HG03342 (cell line): Measurements from ENCODE around the gene ZNF580.
A peak's percentile ranks its signal among the peaks of the same experiment; 100 is the strongest.

Experiments used
- ATAC-seq: cut with Tn5 transposase; IDR thresholded peaks from one replicate; pipeline ENCODE4 v1.9.1; 2021; ENCODE audit warnings: mild to moderate bottlenecking, moderate library complexity; ENCODE audit not compliant: unreplicated experiment

ZNF580 gene

DNA sequence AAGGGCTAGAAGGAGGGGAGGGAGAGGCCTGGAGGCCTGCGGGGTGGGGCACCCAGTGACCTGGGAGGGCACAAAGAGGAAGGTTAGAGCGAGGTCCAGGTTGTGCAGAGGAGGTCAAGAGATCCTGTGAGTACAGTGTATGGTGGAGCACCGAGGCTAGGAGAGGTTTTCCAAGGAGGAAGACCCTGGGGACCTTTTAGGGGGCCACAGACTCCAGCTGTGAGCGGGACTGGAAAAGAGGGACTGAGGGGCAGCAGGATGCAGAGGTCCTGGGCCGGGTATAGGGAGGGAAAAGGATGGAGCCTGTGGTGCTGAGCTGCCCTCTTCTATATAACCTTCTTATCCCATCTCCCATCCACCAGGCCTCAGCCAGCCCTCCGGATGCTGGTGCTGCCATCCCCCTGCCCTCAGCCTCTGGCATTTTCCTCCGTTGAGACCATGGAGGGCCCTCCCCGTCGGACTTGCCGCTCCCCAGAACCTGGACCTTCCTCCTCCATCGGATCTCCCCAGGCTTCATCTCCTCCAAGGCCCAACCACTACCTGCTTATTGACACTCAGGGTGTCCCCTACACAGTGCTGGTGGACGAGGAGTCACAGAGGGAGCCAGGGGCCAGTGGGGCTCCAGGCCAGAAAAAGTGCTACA, 3.5 kb downstream of the ZNF580 start:
- ATAC-seq: no peak

DNA sequence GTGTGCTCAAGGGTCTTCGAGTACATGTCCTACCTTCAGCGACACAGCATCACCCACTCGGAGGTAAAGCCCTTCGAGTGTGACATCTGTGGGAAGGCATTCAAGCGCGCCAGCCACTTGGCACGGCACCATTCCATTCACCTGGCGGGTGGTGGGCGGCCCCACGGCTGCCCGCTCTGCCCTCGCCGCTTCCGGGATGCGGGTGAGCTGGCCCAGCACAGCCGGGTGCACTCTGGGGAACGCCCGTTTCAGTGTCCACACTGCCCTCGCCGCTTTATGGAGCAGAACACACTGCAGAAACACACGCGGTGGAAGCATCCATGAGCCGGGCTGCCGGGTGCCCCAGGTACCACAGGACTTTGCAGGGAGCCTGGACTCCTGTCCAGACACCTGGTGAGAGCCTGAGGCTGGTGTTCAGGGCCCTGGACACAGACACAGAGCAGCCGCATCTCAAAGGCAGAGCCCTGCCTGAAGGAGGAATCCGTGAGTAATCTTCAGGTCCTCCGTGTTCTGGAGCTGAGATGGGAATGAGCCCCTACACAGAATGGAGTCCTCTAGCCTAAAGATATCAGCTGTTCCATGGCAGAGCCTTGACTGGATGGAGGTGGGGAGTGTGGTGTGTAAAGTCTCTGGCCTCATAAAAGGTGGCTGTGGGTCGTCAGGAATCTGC, 4.2 kb downstream of the ZNF580 start:
- ATAC-seq: no peak

DNA sequence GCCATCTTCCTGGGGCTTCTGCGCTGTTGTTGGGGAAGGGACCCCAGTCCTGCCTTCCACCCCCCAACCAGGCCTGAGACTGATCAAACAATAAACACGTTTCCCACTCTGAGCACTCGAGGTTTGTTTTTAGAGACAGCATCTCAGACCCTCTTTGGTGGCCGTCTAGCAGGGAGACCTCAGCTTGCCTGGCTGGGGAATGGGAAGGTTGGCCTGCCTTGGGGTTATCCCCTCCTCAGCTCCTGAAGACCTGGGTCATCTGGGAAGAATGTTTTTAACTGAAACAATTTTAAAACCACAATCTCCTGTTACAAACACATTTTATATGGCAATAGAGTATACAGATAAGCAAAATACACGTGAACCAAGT, 4.7 kb downstream of the ZNF580 start:
- no peak for ATAC-seq

DNA sequence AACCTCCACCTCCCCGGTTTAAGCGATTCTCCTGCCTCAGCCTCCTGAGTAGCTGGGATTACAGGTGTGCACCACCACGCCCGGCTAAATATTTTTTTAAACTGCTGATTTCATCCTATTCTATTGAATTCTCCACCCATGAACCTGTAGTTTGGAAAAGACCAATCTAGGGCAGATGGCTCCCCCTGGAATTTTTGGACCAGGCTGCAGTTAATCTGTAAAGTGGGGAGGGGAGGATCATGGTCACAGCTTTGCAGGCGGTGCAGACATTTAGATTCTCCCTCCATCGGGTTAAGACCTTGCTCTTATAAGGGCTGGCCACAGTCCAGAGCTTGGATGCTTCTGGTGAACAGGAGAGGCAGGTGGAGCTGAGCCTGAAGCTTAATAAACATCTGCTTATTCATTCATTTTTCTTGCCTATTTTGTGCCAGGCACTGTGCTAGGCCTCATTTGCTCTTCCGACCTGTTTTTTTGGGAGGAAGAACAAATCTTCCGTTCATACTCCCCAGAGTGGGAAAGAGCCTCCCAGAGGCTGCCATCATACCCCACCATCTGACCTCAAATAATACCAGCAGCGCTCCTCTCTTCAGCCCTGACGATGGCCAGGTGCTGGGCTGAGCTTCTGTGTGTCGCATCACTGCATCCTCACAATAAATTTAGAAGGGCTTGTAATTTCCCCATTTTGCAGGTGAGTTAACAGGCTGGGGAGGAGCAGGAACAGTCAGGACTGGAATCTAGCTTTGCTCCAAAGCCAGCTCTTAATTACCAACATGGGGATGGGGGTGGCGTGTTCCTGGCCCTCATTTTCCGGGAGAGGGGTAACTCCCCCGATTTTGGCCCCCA, 6.3 kb downstream of the ZNF580 start:
- ATAC-seq: no peak

DNA sequence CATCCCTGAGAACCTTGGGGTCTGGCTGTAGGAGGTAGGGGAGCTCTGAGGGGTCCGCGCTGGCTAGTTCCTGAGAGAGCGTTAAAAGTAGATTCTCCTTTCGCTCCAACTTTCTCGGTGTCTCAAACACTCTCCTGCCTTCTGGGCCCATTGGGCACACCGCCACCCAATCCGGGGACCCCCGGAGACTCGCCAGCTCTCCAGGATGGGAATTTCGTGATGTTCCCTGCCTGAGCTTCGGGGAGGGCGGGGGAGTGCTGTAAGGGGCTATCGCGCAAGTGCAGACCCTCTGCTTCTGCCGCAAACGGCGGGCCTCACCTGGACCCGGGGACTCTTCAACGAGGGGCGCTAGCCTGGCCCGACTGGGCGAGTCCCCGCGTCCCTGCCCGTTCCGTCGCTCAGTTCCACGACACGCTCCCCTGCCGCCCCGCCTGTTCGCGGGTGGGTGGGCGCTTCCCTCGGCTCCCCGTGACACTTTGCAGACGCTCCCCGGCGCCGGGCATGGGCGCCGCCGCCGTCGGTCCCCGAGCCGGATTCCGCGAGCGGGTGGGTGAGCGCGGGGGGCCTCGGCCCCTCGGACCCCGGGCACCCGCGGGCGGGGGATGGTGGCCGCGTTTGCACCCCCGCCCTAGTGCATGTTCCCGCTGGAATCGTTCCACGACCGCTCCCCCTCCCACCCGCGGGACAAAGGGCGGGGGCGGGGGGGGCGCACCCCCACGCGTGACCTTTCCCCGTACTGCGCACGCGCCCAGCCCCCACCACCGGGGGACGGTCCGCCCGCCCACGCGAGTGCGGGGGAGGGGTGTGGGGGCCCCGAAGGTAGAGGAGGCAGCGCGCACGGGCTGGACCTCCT, 7.2 kb downstream of the ZNF580 start, which contains the start of gene CCDC106:
Gene CCDC106, plus strand, starts transcription at position 481 of the 853 bp plus-strand sequence. CDS start 835 bp downstream, outside the sequence.
- no peak for ATAC-seq

DNA sequence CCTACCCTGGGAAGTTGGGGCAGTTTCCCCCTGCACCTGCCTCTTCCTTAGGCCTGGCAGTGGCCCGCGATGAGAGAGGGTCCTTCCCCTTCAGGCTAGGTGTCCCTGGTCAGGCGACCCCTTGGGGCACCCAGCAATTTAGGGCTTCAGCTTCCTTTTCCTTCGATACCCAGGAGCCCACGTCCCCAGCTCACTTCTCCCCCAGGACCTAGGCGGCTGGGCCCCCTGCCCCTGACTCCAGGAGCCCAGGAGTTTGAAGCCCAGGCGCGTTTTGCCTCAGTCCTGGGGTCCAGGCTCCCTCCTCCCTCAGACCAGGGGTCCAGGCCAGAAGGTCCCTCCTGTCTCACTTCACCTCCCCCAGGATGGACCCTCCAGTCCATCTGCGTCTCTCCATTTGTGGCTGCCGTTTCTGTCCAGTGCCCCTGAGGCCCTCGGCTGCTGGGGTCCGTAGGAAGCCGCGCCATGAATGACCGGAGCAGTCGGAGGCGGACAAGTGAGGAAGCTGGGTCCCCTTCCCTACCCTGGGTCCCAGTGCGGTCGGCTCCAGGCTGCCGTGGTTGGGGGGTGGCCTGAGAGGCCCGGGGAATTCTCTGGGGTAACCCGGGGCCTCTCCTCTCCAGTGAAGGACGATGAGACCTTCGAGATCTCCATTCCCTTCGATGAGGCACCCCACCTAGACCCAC, 7.9 kb downstream of the ZNF580 start:
- no peak for ATAC-seq

DNA sequence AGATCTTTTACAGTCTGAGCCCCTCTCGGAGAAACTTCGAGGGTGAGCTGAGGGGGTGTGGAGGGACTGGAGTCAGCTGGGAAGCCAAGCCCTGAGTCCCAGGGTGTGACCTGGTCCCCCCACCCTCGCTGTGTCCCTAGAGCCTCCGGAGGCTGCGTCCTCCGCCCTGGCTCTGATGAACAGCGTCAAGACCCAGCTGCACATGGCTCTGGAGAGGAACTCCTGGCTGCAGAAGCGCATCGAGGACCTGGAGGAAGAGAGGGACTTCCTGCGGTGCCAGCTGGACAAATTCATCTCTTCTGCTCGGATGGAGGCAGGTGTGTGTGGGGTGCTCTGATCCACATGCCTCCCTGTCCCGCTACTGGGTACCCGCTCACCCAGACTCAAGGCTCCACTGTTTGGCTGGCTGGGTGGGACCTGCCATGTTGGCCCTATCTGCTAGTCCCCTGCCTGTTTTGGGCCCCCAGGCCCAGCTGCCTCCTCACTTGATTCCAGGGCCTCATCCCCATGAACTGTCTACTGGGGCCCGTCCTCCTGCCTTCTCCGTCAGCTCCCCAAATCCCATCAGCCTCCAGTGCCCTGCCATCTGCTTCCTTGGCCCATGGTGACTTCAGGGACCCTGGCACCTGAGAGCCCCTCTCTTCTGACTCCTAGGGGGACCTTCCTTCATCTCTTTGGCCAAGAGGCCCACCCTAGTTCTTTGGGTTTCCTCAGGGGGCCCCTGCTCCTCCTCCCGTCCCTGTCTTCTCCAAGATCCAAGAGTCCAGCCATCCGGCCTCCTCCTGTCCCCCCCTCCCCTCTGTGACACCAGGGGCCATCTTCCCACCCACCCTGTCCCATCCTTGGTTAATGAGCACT, 8.7 kb downstream of the ZNF580 start:
- ATAC-seq: no peak

DNA sequence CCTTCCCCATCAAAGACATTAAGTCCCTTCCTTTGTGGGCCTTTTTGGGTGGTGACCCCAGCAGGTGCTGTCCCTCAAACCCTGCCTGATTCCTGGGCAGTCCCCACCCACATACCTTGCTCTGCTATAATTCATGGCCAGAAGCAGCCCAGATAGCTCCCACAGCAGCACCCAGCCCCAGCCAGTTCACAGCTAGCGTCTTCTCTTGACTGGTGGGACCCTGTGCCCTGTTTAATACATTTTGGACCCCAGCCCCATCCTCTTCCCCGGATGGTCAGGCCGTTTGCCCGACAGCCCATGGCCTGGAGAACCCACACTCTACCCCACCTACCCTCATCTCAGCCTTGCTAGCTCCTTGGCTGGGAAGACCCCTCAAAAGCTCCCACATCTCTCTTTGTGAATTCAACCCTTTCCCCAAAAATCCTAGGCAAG, 9.3 kb downstream of the ZNF580 start:
- ATAC-seq: no peak

DNA sequence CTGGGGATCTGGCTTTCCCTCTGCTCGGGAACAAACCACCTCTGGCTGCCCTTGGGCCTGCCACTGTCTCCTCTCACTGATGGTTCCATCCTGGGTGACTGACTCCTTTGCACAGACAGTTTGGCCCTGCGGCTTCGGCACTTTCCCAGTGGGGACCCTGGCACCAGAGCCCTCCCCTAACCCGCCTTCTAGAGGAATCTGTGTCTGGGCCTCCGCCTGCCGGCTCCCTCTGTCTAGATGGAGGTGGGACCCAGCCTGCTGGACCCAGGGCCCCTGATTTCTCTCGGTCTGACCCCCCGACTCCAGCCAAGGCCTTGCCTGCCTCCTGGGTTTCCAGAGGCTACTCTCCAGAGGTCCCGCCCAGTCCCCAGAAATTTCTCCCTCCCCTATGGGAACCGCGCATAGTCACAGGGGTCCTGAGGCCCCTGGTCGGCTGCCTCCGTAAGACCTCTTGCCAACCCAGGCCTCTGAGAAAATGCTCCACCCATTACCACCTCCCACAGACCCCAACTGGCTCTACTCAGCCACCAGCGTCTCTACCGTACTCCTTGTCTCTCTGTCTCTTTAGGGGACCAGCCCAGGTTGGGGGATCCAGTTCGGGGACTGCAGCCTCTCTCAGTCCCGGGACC, 9.9 kb downstream of the ZNF580 start:
- no peak for ATAC-seq

DNA sequence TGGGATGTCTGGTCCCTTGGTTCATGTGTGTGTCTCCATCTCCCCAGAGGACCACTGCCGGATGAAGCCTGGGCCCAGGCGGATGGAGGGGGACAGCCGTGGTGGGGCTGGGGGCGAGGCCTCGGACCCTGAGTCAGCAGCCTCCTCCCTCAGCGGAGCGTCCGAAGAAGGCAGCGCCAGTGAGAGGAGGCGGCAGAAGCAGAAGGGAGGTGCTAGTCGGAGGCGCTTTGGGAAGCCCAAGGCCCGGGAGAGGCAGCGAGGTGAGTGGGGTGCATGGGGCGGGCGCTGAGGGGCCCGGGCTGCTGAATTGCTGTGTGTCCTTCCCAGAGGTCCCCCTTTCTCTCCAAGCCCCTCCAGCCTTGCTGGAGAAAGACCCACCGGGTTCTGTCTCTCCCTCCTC, 10.4 kb downstream of the ZNF580 start:
- ATAC-seq: no peak

DNA sequence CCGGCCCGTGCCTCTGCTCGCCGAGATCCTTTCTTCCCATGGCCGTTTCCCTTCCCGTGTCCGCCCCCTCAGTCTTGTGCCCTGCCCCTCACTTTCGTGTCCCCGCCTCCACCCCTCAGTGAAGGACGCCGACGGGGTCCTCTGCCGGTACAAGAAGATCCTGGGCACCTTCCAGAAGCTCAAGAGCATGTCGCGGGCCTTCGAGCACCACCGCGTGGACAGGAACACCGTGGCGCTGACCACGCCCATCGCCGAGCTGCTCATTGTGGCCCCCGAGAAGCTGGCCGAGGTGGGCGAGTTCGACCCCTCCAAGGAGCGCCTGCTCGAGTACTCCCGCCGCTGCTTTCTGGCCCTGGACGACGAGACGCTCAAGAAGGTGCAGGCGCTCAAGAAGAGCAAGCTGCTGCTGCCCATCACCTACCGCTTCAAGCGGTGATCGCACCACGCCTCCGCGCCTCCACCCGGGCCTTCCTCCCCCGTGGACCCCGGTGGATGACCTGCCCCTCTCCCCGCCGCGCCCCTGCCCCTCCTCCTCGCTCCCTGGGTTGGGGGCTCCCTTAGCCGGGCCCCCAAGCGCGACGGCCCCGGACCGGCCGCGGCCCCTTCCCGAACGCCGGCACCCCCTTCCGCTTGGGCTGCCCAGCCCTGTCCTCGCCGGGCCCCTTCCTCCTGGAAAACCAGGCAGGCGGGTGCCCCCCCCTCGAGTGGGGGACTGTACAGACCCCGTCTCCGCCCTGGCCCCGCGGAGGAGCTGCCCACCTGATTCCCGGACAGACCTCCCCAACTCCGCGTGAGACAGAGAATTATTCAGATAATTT, 11.7 kb downstream of the ZNF580 start:
- ATAC-seq: no peak

DNA sequence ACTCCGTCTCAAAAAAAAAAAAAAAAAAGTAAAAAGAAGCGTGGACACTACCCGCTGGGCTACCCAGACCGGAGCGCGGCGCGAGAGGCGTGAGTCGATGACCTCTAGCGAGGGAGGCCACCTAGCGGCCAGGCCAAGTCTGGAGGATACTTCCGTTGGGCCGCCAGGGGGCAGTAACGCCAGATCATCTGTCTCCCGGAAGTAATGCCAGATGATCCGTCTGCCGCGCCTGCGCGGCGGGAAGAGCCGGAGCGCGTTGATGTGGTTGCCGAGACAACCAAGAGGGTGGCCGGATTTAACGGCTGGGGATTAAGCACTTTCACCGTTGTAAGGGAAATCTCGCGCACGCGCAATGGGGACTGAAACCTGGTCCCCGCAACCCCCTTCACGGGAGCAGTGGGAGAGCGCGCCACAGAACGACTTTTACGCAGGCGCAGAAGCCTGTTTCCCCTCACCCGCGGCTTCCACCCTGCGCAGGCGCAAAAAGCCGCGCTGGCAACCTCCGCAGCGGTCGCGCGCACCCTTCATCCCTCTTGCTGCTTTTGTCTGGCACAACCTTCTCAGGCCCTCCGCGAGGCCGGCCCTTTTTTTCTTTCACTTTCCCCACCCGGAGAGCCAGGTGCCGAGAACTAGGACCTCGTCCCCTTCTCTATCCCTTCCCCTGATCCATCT, 13.0 kb downstream of the ZNF580 start:
- peak; percentile 42 for ATAC-seq

DNA sequence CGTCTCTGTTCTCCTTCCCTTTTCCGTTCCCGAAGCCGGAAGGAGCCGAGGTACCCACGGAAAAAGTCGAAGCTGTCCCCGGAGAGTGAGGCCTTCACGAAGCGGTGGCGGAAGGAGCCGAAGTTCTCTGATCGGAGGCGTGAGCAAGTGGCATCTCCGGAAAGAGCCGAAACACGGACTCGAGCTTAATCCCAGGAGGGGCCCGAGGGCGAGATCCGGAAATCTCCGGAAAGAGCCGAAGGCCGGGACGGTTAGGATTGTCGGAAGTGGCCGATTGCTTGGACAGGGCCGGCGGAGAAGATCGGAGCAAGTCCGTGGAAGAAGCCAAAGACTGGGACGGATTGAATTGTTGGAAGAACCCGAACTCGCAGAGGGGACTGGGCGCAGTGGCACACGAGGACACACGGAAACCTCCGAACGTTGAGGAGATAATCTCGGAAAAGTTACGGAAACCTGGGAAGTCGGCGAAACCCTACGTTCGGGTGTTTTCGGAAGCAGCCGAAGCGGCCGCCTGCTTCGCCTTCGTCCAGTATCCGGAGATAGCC, 13.6 kb downstream of the ZNF580 start:
- ATAC-seq: peak; percentile 54

DNA sequence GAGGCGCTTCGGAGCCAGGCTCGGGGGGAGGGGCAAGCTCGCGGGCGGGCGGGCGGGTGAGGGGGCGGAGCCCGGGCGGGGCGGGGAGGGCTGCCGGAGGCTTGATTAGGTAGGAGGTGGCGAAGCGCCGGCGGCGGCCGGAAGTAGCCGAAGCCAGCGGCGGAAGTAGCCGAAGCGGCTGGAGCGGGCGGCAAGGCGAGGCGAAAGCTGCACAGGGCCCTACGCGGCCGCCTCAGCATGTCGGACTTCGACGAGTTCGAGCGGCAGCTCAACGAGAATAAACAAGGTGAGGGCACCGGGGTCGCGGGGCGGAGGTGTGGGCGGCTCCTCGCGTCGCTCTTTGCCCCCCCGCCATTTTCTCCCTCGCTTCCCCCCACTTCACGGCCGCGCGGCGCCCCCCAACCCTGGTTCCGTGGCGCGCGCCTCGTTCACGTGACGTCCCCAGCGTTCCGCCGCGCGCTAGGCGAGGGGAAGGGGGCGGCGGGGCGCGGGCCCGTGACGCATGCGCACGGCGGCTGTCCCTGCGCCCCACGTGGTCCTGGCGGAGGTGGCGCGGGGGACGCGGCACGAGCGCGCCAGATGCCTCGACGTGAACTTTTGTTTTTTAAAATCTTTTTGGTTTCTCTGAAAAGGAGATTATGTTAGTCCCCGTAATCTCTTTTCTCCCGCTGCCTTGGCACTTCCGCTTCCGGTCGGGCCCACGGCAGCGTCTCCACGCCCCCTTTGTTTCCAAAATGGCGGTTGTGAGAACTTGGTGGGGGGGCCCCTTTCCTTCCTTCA, 14.3 kb downstream of the ZNF580 start, which contains the start of gene U2AF2:
Gene U2AF2, plus strand, starts transcription at position 168 of the 780 bp plus-strand sequence. Its CDS starts 70 bp downstream, at position 238.
- peak; percentile 27 for ATAC-seq

DNA sequence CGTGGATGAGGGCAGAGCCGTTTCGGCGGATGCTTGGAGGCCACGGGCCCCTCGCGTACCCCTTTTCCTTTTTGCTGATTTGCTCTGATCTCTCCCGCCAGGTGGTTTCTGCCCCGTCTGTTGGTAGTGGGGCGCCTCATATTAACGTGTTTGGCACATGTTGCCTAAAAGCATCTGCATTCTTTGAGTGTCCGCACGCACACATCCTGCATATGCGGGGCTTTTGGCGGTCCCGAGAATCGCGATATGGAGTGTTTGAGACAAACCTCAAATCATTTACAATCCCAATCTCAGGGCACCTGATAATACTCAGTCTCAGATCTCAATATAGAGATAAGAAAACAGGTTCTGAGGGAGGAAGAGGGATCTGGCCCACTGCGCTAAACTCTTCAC, 14.8 kb downstream of the ZNF580 start:
- no peak for ATAC-seq

DNA sequence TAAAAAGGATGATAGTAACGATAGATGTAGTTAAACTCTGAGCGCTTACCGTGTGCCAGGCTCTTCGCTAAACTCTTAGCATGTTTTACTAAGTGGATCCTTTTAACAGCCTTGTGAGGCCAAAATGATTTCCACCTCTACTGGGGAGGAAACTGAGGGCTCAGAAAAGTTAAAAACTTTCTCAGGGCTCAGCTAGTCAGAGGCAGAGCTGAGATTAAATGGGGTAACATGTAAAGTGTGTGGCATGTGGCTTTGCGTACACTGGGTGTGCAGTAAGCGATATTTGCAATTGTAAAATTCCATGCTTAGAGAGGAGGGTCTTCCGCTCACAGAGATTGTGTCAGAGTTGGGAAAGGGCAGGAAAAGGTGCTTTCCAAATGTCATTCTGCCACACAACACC, 15.8 kb downstream of the ZNF580 start:
- no peak for ATAC-seq
